ENCODE results near the gene ZNF211.

The ZNF211 gene

DNA sequence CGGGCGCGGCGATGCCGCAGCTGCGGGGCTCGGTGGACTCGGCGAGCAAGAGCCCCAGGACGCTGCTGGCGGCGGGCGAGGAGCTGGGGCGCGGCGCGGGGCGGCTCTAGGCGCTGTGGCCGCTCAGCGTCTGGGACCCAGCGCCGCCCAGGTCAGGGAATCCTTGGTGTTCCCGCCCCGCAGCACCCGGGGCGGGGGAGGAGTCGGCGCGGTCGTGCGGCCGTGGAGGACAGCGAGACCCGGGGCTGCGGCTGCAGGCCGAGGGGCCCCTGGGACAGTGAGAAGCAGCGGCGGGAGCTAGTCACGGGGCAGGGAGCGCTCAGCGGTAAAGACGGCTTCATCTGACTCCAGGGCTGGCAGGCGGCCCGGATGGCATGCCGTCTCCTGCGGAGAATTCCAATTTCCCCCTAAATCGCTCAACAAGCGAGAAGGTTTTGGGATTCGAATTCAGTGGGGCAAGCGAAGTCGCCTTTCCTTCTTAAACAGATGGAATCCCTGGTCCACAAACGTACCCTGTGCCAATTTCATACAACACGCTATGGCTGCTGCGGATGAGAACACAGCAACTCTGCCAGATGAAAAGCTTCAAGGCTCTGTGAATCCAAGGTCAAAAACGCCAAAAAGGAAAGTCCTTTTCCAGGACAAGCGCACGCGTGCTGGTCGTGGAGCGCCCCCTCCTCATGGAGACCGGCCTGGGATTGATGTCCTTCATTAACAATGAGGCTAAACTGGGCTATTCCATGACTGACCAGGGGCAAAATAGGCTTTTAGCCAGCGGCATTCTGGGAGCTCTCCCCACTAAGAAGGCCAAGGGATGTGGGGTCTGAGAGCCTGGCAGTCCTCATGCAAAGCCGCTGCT lies 31.5 kb downstream of the ZNF211 start:
- DNase-seq (ENCODE audit: insufficient read length) (no peak), FAIRE-seq (no peak)
- TF ChIP-seq POLR2AphosphoS5 (IDR thresholded peaks at IDR 0.05; ENCODE audit: low read depth, low read length), result no peak
- no peak for TF ChIP-seq POLR2A (IDR thresholded peaks at IDR 0.05; ENCODE audit: low read depth, low read length)
- TF ChIP-seq TAF1 (IDR thresholded peaks at IDR 0.05; ENCODE audit: borderline replicate concordance, low read depth, low read length), result no peak

DNA sequence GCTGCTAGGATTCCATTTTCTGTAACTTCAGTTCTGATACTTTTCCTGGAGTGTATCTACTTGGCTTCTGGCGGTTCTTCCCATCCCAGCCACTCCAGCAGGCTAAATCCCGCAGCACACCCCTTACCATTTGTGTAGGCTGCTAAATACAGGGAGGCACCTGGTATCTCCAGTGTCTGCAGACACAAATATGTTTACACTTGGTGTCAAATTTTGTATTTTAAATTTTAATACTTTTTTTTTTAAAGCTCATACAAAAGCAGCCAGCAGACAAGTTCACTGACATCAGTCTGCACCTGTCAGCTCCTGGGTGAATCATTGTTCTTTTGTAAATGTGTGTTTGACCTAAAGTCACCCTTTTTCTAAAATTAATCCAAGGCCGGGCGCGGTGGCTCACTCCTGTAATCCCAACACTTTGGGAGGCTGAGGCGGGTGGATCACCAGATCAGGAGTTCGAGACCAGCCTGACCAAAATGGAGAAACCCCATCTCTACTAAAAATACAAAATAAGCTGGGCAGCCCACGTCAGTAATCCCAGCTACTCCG lies 32.4 kb downstream of the ZNF211 start:
- FAIRE-seq (no peak), DNase-seq (ENCODE audit: insufficient read length) (no peak)
- no peak for TF ChIP-seq TAF1 (IDR thresholded peaks at IDR 0.05; ENCODE audit: borderline replicate concordance, low read depth, low read length)
- TF ChIP-seq POLR2AphosphoS5 (IDR thresholded peaks at IDR 0.05; ENCODE audit: low read depth, low read length), result no peak
- TF ChIP-seq POLR2A (IDR thresholded peaks at IDR 0.05; ENCODE audit: low read depth, low read length), result no peak

DNA sequence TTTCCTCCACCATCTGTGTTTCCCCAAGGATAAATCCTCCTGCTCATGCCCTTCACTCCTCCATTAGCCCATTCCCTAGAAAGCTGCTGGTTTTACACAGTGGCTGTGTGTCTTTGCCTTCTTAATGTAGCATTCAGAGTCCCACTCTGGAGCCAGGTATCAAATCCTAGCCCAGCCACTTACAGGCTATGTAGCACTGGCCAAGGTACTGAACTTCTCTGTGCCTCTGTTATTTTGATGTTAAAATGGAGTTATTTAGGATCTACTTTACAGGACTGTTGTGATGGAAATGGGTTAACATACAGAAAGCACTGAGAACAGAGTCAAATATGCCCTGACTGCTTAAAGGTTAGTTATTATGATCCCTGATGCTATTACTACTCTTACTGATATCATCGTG lies 34.3 kb downstream of the ZNF211 start:
- DNase-seq (ENCODE audit: insufficient read length), result no peak
- no peak for FAIRE-seq
- TF ChIP-seq POLR2A (IDR thresholded peaks at IDR 0.05; ENCODE audit: low read depth, low read length), result no peak
- no peak for TF ChIP-seq POLR2AphosphoS5 (IDR thresholded peaks at IDR 0.05; ENCODE audit: low read depth, low read length)
- no peak for TF ChIP-seq TAF1 (IDR thresholded peaks at IDR 0.05; ENCODE audit: borderline replicate concordance, low read depth, low read length)

DNA sequence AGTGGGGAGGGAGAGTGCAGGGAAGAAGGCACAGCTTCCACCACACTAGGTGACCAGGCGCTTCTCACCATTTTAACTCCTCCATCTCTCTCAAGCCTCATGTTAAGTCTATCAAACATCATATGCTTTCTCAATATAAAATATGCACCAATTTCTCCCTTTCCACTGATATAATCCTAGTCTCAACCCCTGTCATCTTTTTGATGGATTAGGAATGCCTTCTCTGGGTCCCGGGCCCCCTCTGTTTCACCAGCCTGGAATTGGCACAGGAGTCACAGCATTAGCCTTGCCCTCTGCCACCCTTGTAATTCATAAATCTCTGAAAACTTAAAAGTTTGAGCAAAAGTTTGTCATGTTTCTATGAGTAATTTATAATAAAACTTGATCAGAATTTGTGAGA lies 35.7 kb downstream of the ZNF211 start, which contains the start of gene ZSCAN4:
Gene ZSCAN4 (plus strand): TSS at position 301 of the 400 bp plus-strand sequence. CDS start 7,211 bp downstream, outside the sequence.
- no peak for TF ChIP-seq POLR2AphosphoS5 (IDR thresholded peaks at IDR 0.05; ENCODE audit: low read depth, low read length)
- TF ChIP-seq POLR2A (IDR thresholded peaks at IDR 0.05; ENCODE audit: low read depth, low read length), result no peak
- no peak for TF ChIP-seq TAF1 (IDR thresholded peaks at IDR 0.05; ENCODE audit: borderline replicate concordance, low read depth, low read length)
- FAIRE-seq (no peak), DNase-seq (ENCODE audit: insufficient read length) (no peak)

DNA sequence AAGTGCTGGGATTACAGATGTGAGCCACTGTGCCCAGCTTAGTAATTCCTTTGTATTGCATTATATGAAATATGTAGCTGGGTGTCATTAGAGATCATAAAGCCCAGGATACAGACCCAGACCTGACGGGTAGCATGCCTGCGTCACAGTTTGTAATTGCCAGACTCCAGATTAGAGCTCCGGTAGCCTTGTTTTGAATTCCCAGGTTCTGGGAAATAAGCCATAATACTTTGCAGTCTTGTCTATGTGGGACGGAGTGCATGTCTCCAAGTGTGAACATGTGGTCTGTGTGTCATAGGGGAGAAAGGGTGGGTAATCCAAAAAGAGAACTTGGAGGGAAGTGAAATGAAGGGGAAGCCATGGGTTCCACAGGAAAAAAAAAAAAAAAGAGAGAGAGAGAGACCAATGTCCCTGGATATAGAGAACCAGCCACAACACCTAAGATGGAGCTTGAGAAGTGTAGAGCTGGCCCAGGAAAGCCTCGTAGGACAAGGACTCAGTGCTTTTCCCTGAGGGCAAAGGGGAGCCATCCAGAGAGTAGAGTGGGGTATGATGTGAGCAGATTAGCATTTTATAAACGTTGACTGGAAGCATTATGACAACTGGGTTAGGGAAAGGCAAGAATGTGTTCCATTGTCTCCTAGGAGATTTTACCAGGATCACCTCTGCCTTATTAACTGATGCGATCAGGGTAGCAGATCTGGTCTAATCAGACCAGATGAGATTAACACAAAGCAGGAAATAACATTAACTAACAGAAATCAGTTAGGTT lies 38.3 kb downstream of the ZNF211 start:
- no peak for FAIRE-seq
- no peak for DNase-seq (ENCODE audit: insufficient read length)
- TF ChIP-seq TAF1 (IDR thresholded peaks at IDR 0.05; ENCODE audit: borderline replicate concordance, low read depth, low read length), result no peak
- no peak for TF ChIP-seq POLR2AphosphoS5 (IDR thresholded peaks at IDR 0.05; ENCODE audit: low read depth, low read length)
- TF ChIP-seq POLR2A (IDR thresholded peaks at IDR 0.05; ENCODE audit: low read depth, low read length), result no peak

DNA sequence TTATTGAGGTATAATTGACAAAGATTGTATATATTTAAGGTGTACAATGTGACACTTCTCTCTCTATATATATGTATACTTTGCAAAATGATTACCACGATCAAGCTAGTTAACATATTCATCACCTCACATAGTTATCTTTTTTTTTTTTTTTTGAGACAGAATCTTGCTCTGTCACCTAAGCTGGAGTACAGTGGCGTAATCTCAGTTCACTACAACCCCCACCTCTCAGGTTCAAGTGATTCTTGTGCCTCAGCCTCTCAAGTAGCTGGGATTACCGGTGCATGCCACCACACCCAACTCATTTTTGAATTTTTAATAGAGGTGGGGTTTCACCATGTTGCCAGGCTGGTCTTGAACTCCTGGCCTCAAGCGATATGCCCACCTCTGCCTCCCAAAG lies 39.5 kb downstream of the ZNF211 start:
- FAIRE-seq (no peak), DNase-seq (ENCODE audit: insufficient read length) (no peak)
- TF ChIP-seq POLR2AphosphoS5 (IDR thresholded peaks at IDR 0.05; ENCODE audit: low read depth, low read length) (no peak), POLR2A (IDR thresholded peaks at IDR 0.05; ENCODE audit: low read depth, low read length) (no peak), TAF1 (IDR thresholded peaks at IDR 0.05; ENCODE audit: borderline replicate concordance, low read depth, low read length) (no peak)

DNA sequence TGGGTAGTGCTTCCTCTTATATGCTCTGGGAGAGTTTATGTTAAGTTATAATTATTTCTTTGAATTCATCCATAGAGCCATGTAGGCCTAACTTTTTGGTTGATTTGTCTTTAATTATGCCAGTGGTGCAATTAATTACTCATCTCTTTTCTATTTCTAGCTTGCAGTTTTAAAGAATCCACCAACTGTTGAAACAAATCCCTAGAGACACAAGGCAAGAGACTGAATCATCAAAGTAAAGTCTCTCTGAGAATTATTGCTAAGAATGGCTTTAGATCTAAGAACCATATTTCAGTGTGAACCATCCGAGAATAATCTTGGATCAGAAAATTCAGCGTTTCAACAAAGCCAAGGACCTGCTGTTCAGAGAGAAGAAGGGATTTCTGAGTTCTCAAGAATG lies 42.9 kb downstream of the ZNF211 start:
- no peak for DNase-seq (ENCODE audit: insufficient read length)
- no peak for FAIRE-seq
- TF ChIP-seq TAF1 (IDR thresholded peaks at IDR 0.05; ENCODE audit: borderline replicate concordance, low read depth, low read length) (no peak), POLR2A (IDR thresholded peaks at IDR 0.05; ENCODE audit: low read depth, low read length) (no peak), POLR2AphosphoS5 (IDR thresholded peaks at IDR 0.05; ENCODE audit: low read depth, low read length) (no peak)

DNA sequence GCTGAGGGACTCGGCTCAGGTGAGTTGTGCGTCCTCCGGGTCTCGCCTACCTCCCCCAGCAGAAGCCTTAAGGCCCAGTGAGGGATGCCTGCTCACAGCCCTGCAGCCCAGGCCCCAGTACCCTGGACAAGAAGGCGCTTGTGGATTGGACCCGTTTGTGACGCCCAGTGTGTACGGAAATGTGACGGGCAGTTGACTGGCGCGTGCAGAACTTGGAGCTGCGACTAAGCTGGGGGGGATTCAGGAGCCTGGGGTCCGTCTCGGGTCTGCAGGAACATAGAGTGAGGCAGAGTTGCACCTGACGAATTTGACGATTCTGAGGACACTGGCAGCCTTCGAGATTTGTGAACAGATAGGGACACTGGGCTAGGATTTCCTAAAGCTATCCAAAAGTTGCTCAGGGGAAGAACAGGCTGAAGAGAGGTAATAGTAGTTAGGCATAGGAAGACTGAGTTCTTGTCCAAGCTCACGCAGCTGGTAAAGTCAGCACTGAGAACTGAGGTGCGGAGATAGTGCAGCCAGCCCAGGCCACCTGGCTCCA lies 49.3 kb downstream of the ZNF211 start:
- DNase-seq (ENCODE audit: insufficient read length) (no peak), FAIRE-seq (no peak)
- TF ChIP-seq POLR2AphosphoS5 (IDR thresholded peaks at IDR 0.05; ENCODE audit: low read depth, low read length) (no peak), TAF1 (IDR thresholded peaks at IDR 0.05; ENCODE audit: borderline replicate concordance, low read depth, low read length) (no peak)

DNA sequence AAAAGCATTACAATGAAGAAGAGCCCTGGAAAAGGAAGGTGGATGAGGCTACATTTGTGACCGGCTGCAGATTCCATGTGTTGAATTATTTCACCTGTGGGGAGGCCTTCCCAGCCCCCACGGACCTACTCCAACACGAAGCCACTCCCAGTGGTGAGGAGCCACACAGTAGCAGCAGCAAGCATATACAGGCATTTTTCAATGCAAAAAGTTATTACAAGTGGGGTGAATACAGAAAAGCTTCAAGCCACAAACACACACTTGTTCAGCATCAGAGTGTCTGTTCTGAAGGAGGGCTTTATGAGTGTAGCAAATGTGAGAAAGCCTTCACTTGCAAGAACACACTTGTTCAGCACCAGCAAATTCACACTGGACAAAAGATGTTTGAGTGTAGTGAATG lies 53.8 kb downstream of the ZNF211 start:
- no peak for DNase-seq (ENCODE audit: insufficient read length)
- no peak for TF ChIP-seq POLR2AphosphoS5 (IDR thresholded peaks at IDR 0.05; ENCODE audit: low read depth, low read length)
- no peak for TF ChIP-seq TAF1 (IDR thresholded peaks at IDR 0.05; ENCODE audit: borderline replicate concordance, low read depth, low read length)
- TF ChIP-seq POLR2A (IDR thresholded peaks at IDR 0.05; ENCODE audit: low read depth, low read length), result no peak
- no peak for FAIRE-seq

DNA sequence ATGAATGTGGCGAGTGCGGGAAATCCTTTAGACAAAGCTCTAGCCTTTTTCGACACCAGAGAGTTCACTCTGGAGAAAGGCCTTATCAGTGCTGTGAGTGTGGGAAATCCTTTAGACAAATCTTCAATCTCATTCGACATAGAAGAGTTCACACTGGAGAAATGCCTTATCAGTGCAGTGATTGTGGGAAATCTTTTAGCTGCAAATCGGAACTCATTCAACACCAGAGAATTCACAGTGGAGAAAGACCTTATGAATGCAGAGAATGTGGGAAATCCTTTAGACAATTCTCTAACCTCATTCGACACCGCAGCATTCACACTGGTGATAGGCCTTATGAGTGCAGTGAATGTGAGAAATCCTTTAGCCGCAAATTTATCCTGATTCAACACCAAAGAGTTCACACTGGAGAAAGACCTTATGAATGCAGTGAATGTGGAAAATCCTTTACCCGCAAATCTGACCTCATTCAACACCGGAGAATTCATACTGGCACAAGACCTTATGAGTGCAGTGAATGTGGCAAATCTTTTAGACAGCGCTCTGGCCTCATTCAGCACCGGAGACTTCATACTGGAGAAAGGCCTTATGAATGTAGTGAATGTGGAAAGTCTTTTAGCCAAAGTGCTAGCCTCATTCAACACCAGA lies 54.5 kb downstream of the ZNF211 start:
- FAIRE-seq, result no peak

More for the DNA sequence above, 54.5 kb downstream of the ZNF211 start:
- no peak for TF ChIP-seq TAF1 (IDR thresholded peaks at IDR 0.05; ENCODE audit: borderline replicate concordance, low read depth, low read length)
- no peak for TF ChIP-seq POLR2A (IDR thresholded peaks at IDR 0.05; ENCODE audit: low read depth, low read length)
- no peak for TF ChIP-seq POLR2AphosphoS5 (IDR thresholded peaks at IDR 0.05; ENCODE audit: low read depth, low read length)
- DNase-seq (ENCODE audit: insufficient read length), result no peak

All from GM12892 (cell line).